ENCODE measurements around the gene ASAH2B. TPM values are rescaled to one million over a fixed set of nuclear protein-coding genes. Genes with fewer than 3 reads are reported as not detected.
"Not testable (repeated sequence)": the region's sequence is repeated elsewhere in the genome, so short reads cannot be mapped to it uniquely, and the experiment has no call there.

Gene ASAH2B
- total and polyA plus RNA-seq, 2 donors, result 1.1 to 2.8 TPM

GRCh38 chr10:50728112-50728511 lies 11.6 kb upstream of the ASAH2B start:
- WGBS, result 90% methylated on average over 2 of the region's 2 CpGs
- not testable (repeated sequence) for DNase-seq (ENCODE audit: low read depth in 6 of 9, low spot score in 9 of 9); H3K4me3 ChIP-seq (ENCODE audit: low read length in 2 of 2)

GRCh38 chr10:50738987-50739617 lies 634 bp upstream of the ASAH2B start:
- DNase-seq (ENCODE audit: low read depth in 6 of 9, low spot score in 9 of 9), result peak in 1 of 9 donors; percentile 0
- 70% methylated on average over 23 of the region's 23 CpGs for WGBS
- peak overlapping the region in 1 of 2 donors; percentile 52 for H3K27ac ChIP-seq (ENCODE audit: low read depth in 1 of 2, low read length in 1 of 2)

More at GRCh38 chr10:50728112-50728511, 11.6 kb upstream of the ASAH2B start:
- H3K9me3 ChIP-seq (ENCODE audit: control insufficient read depth in 2 of 2, insufficient read depth in 1 of 2, low read length in 1 of 2); H3K4me1 ChIP-seq (ENCODE audit: control insufficient read depth in 2 of 2, insufficient read depth in 2 of 2, low read length in 2 of 2); H3K27me3 ChIP-seq (ENCODE audit: control insufficient read depth in 2 of 2, insufficient read depth in 1 of 2, low read length in 1 of 2); H3K36me3 ChIP-seq (ENCODE audit: control insufficient read depth in 2 of 2, insufficient read depth in 2 of 2, low read length in 1 of 2); H3K27ac ChIP-seq (ENCODE audit: low read depth in 1 of 2, low read length in 1 of 2): not testable (repeated sequence)

GRCh38 chr10:50740293-50740648 lies 535 bp downstream of the ASAH2B start:
- Histone ChIP-seq H3K4me1 (ENCODE audit: control insufficient read depth in 2 of 2, insufficient read depth in 2 of 2, low read length in 2 of 2) (peaks cover 0 to 6% of the 10 kb centered on the region in 2 donors), H3K27ac (ENCODE audit: low read depth in 1 of 2, low read length in 1 of 2) (no peak overlapping the region), H3K36me3 (ENCODE audit: control insufficient read depth in 2 of 2, insufficient read depth in 2 of 2, low read length in 1 of 2) (no peaks in the 10 kb centered on the region), H3K9me3 (ENCODE audit: control insufficient read depth in 2 of 2, insufficient read depth in 1 of 2, low read length in 1 of 2) (no peaks in the 10 kb centered on the region), H3K4me3 (ENCODE audit: low read length in 2 of 2) (peak overlapping the region; percentile 76 to 84), H3K27me3 (ENCODE audit: control insufficient read depth in 2 of 2, insufficient read depth in 1 of 2, low read length in 1 of 2) (no peaks in the 10 kb centered on the region)
- peak in 5 of 9 donors; percentile 6 to 33 (median 13) for DNase-seq (ENCODE audit: low read depth in 6 of 9, low spot score in 9 of 9)
- WGBS, result 5% methylated on average over 8 of the region's 8 CpGs

More at GRCh38 chr10:50738987-50739617, 634 bp upstream of the ASAH2B start:
- not testable (repeated sequence) for H3K36me3 ChIP-seq (ENCODE audit: control insufficient read depth in 2 of 2, insufficient read depth in 2 of 2, low read length in 1 of 2); H3K4me1 ChIP-seq (ENCODE audit: control insufficient read depth in 2 of 2, insufficient read depth in 2 of 2, low read length in 2 of 2); H3K9me3 ChIP-seq (ENCODE audit: control insufficient read depth in 2 of 2, insufficient read depth in 1 of 2, low read length in 1 of 2); H3K27me3 ChIP-seq (ENCODE audit: control insufficient read depth in 2 of 2, insufficient read depth in 1 of 2, low read length in 1 of 2)
- peak overlapping the region; percentile 76 to 84 for H3K4me3 ChIP-seq (ENCODE audit: low read length in 2 of 2)

GRCh38 chr10:50742820-50743219 lies 3.1 kb downstream of the ASAH2B start:
- DNase-seq (ENCODE audit: low read depth in 6 of 9, low spot score in 9 of 9); H3K27me3 ChIP-seq (ENCODE audit: control insufficient read depth in 2 of 2, insufficient read depth in 1 of 2, low read length in 1 of 2); H3K4me1 ChIP-seq (ENCODE audit: control insufficient read depth in 2 of 2, insufficient read depth in 2 of 2, low read length in 2 of 2); H3K9me3 ChIP-seq (ENCODE audit: control insufficient read depth in 2 of 2, insufficient read depth in 1 of 2, low read length in 1 of 2); H3K4me3 ChIP-seq (ENCODE audit: low read length in 2 of 2); H3K27ac ChIP-seq (ENCODE audit: low read depth in 1 of 2, low read length in 1 of 2); H3K36me3 ChIP-seq (ENCODE audit: control insufficient read depth in 2 of 2, insufficient read depth in 2 of 2, low read length in 1 of 2): not testable (repeated sequence)
- WGBS, result 94% methylated on average over 10 of the region's 10 CpGs

- not testable (repeated sequence) for H3K27me3 ChIP-seq (ENCODE audit: control insufficient read depth in 2 of 2, insufficient read depth in 1 of 2, low read length in 1 of 2); H3K27ac ChIP-seq (ENCODE audit: low read depth in 1 of 2, low read length in 1 of 2); H3K9me3 ChIP-seq (ENCODE audit: control insufficient read depth in 2 of 2, insufficient read depth in 1 of 2, low read length in 1 of 2); H3K36me3 ChIP-seq (ENCODE audit: control insufficient read depth in 2 of 2, insufficient read depth in 2 of 2, low read length in 1 of 2); H3K4me1 ChIP-seq (ENCODE audit: control insufficient read depth in 2 of 2, insufficient read depth in 2 of 2, low read length in 2 of 2); DNase-seq (ENCODE audit: low read depth in 6 of 9, low spot score in 9 of 9); H3K4me3 ChIP-seq (ENCODE audit: low read length in 2 of 2)
- 92% methylated on average over 5 of the region's 5 CpGs for WGBS
Measured at GRCh38 chr10:50766774-50767513, 27.2 kb downstream of the ASAH2B start.

GRCh38 chr10:50772042-50772441 lies 32.3 kb downstream of the ASAH2B start:
- H3K4me1 ChIP-seq (ENCODE audit: control insufficient read depth in 2 of 2, insufficient read depth in 2 of 2, low read length in 2 of 2); H3K4me3 ChIP-seq (ENCODE audit: low read length in 2 of 2): not testable (repeated sequence)
- 98% methylated on average over 3 of the region's 3 CpGs for WGBS

GRCh38 chr10:50774868-50775267 lies 35.1 kb downstream of the ASAH2B start:
- H3K4me1 ChIP-seq (ENCODE audit: control insufficient read depth in 2 of 2, insufficient read depth in 2 of 2, low read length in 2 of 2); H3K9me3 ChIP-seq (ENCODE audit: control insufficient read depth in 2 of 2, insufficient read depth in 1 of 2, low read length in 1 of 2); H3K36me3 ChIP-seq (ENCODE audit: control insufficient read depth in 2 of 2, insufficient read depth in 2 of 2, low read length in 1 of 2); H3K27ac ChIP-seq (ENCODE audit: low read depth in 1 of 2, low read length in 1 of 2); H3K27me3 ChIP-seq (ENCODE audit: control insufficient read depth in 2 of 2, insufficient read depth in 1 of 2, low read length in 1 of 2); H3K4me3 ChIP-seq (ENCODE audit: low read length in 2 of 2); DNase-seq (ENCODE audit: low read depth in 6 of 9, low spot score in 9 of 9): not testable (repeated sequence)
- 88% methylated on average over 2 of the region's 2 CpGs for WGBS

More at GRCh38 chr10:50772042-50772441, 32.3 kb downstream of the ASAH2B start:
- not testable (repeated sequence) for H3K27ac ChIP-seq (ENCODE audit: low read depth in 1 of 2, low read length in 1 of 2); DNase-seq (ENCODE audit: low read depth in 6 of 9, low spot score in 9 of 9); H3K36me3 ChIP-seq (ENCODE audit: control insufficient read depth in 2 of 2, insufficient read depth in 2 of 2, low read length in 1 of 2); H3K9me3 ChIP-seq (ENCODE audit: control insufficient read depth in 2 of 2, insufficient read depth in 1 of 2, low read length in 1 of 2); H3K27me3 ChIP-seq (ENCODE audit: control insufficient read depth in 2 of 2, insufficient read depth in 1 of 2, low read length in 1 of 2)

GRCh38 chr10:50780036-50780435 lies 40.3 kb downstream of the ASAH2B start:
- H3K27ac ChIP-seq (ENCODE audit: low read depth in 1 of 2, low read length in 1 of 2); H3K36me3 ChIP-seq (ENCODE audit: control insufficient read depth in 2 of 2, insufficient read depth in 2 of 2, low read length in 1 of 2); DNase-seq (ENCODE audit: low read depth in 6 of 9, low spot score in 9 of 9); H3K4me1 ChIP-seq (ENCODE audit: control insufficient read depth in 2 of 2, insufficient read depth in 2 of 2, low read length in 2 of 2); H3K9me3 ChIP-seq (ENCODE audit: control insufficient read depth in 2 of 2, insufficient read depth in 1 of 2, low read length in 1 of 2); H3K4me3 ChIP-seq (ENCODE audit: low read length in 2 of 2); H3K27me3 ChIP-seq (ENCODE audit: control insufficient read depth in 2 of 2, insufficient read depth in 1 of 2, low read length in 1 of 2): not testable (repeated sequence)
- 90% methylated on average over 1 of the region's 1 CpG for WGBS

- not testable (repeated sequence) for H3K27me3 ChIP-seq (ENCODE audit: control insufficient read depth in 2 of 2, insufficient read depth in 1 of 2, low read length in 1 of 2); DNase-seq (ENCODE audit: low read depth in 6 of 9, low spot score in 9 of 9); H3K36me3 ChIP-seq (ENCODE audit: control insufficient read depth in 2 of 2, insufficient read depth in 2 of 2, low read length in 1 of 2); H3K9me3 ChIP-seq (ENCODE audit: control insufficient read depth in 2 of 2, insufficient read depth in 1 of 2, low read length in 1 of 2); H3K4me3 ChIP-seq (ENCODE audit: low read length in 2 of 2); H3K4me1 ChIP-seq (ENCODE audit: control insufficient read depth in 2 of 2, insufficient read depth in 2 of 2, low read length in 2 of 2); H3K27ac ChIP-seq (ENCODE audit: low read depth in 1 of 2, low read length in 1 of 2)
Measured at GRCh38 chr10:50782017-50782416, 42.3 kb downstream of the ASAH2B start.

Data from thymus (tissue), 11 donors.